HepG2 (cell line): ENCODE measurements around the gene CSNK1D. TPM values are rescaled to one million over a fixed set of nuclear protein-coding genes. Genes with fewer than 3 reads are reported as not detected.
A peak's percentile ranks its signal among the peaks of the same experiment; 100 is the strongest.

Source experiments
- AHDC1 ChIP-seq: sonication (generic); formaldehyde crosslinking; IDR thresholded peaks from 2 replicates; pipeline ENCODE4 v1.5.1; 2020; ENCODE audit warnings: mild to moderate bottlenecking, missing genetic modification reagents, borderline replicate concordance
- BHLHE40 ChIP-seq: IDR thresholded peaks from 2 replicates; pipeline ENCODE4 v1.6.1; 2011; ENCODE audit warnings: low read length, improper control_type of control experiment
- CENPX ChIP-seq: sonication (generic); formaldehyde crosslinking; IDR thresholded peaks from 2 replicates; pipeline ENCODE4 v1.9.0; 2021; ENCODE audit warnings: mild to moderate bottlenecking, missing genetic modification reagents, moderate library complexity
- DPF2 ChIP-seq: sonication (generic); formaldehyde crosslinking; IDR thresholded peaks from 2 replicates; pipeline ENCODE4 v1.4.0; 2020; ENCODE audit warnings: mild to moderate bottlenecking, low read depth, missing genetic modification reagents, borderline replicate concordance
- ETS1 ChIP-seq: sonication (generic); formaldehyde crosslinking; IDR thresholded peaks from 2 replicates; pipeline ENCODE4 v1.4.0; 2020; ENCODE audit warnings: missing genetic modification reagents
- MAF1 ChIP-seq: sonication (generic); formaldehyde crosslinking; IDR thresholded peaks from 2 replicates; pipeline ENCODE4 v1.5.0; 2020; ENCODE audit warnings: missing genetic modification reagents, borderline replicate concordance
- MED13 ChIP-seq: sonication (generic); formaldehyde crosslinking; IDR thresholded peaks from 2 replicates; pipeline ENCODE4 v1.5.0; 2020; ENCODE audit warnings: missing genetic modification reagents
- MZF1 ChIP-seq: sonication (generic); formaldehyde crosslinking; IDR thresholded peaks from 2 replicates; pipeline ENCODE4 v1.8.1; 2023; ENCODE audit warnings: mild to moderate bottlenecking, missing genetic modification reagents, borderline replicate concordance
- NFIB ChIP-seq: sonication (generic); formaldehyde crosslinking; IDR thresholded peaks from 2 replicates; pipeline ENCODE4 v1.9.0; 2021; ENCODE audit warnings: missing genetic modification reagents, mild to moderate bottlenecking, borderline replicate concordance
- XBP1 ChIP-seq: sonication (generic); formaldehyde crosslinking; IDR thresholded peaks from 2 replicates; pipeline ENCODE4 v1.5.0; 2020; ENCODE audit warnings: missing genetic modification reagents
- ZNF296 ChIP-seq: sonication (generic); formaldehyde crosslinking; conservative IDR thresholded peaks from 2 replicates; pipeline ENCODE4 v1.5.0; 2020; ENCODE audit warnings: mild to moderate bottlenecking, missing genetic modification reagents
- ZNF34 ChIP-seq: sonication (generic); formaldehyde crosslinking; IDR thresholded peaks from 2 replicates; pipeline ENCODE4 v1.4.0; 2020; ENCODE audit warnings: mild to moderate bottlenecking, missing genetic modification reagents, borderline replicate concordance
- ZNF543 ChIP-seq: sonication (generic); formaldehyde crosslinking; IDR thresholded peaks from 2 replicates; pipeline ENCODE4 v1.4.0; 2020; ENCODE audit warnings: mild to moderate bottlenecking, missing genetic modification reagents
- ZNF550 ChIP-seq: sonication (generic); formaldehyde crosslinking; IDR thresholded peaks from 2 replicates; pipeline ENCODE4 v1.4.0; 2020; ENCODE audit warnings: mild to moderate bottlenecking, missing genetic modification reagents, borderline replicate concordance
- ZNF672 ChIP-seq: sonication (generic); formaldehyde crosslinking; IDR thresholded peaks from 2 replicates; pipeline ENCODE4 v1.8.1; 2022; ENCODE audit warnings: missing genetic modification reagents
- ZUFSP ChIP-seq: sonication (generic); formaldehyde crosslinking; IDR thresholded peaks from 2 replicates; pipeline ENCODE4 v1.9.0; 2021; ENCODE audit warnings: missing genetic modification reagents, mild to moderate bottlenecking, borderline replicate concordance
- polyA plus RNA-seq, 8 experiments: library from polyadenylated mRNA; depleted of rRNA in 3 of 8; stranded (reverse) in 7 of 8; unstranded in 1 of 8; fragments of >200 nt; fragmentation: Illumina TruSeq in 4 of 8; extraction: Trizol in 4 of 8; gene quantifications; 2 replicates each; pipeline versions ENCODE4 v1.2.1 to v1.2.3, GENCODE V29; 2011 to 2016; ENCODE audit warnings: low read depth in 4 of 8, missing spikeins in 1 of 8, mixed read lengths in 1 of 8; ENCODE audit not compliant: insufficient read depth in 1 of 8
- total RNA-seq, 5 experiments: library from RNA; depleted of rRNA; stranded (reverse); fragments of >200 nt; fragmentation: Illumina TruSeq; extraction: Trizol; gene quantifications; 2 replicates each; pipeline ENCODE4 v1.2.3, GENCODE V29; 2016; ENCODE audit warnings: low read depth in 1 of 5
- TF ChIP-seq, protein P1 (sequence below): IDR thresholded peaks from 2 replicates; pipeline ENCODE4 v1.6.1; 2018; ENCODE audit warnings: missing genetic modification reagents, mild to moderate bottlenecking, missing compliant biosample characterization
- TF ChIP-seq, protein P2 (sequence below): conservative IDR thresholded peaks from 2 replicates; pipeline ENCODE4 v1.6.1; 2018; ENCODE audit warnings: missing genetic modification reagents

Gene CSNK1D
- total and polyA plus RNA-seq, 2 of the 13 experiments (the other 11 are each of a cell fraction or from before 2014, with no cell fraction given): 31.5 to 128 TPM

GRCh38 chr17:82217530-82218204 lies 55.8 kb downstream of the CSNK1D start (continued):
- TF ChIP-seq, protein P1, sequence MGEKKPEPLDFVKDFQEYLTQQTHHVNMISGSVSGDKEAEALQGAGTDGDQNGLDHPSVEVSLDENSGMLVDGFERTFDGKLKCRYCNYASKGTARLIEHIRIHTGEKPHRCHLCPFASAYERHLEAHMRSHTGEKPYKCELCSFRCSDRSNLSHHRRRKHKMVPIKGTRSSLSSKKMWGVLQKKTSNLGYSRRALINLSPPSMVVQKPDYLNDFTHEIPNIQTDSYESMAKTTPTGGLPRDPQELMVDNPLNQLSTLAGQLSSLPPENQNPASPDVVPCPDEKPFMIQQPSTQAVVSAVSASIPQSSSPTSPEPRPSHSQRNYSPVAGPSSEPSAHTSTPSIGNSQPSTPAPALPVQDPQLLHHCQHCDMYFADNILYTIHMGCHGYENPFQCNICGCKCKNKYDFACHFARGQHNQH (CRISPR knock-in tag): peak; percentile 45
- TF ChIP-seq MZF1: peak; percentile 93
- TF ChIP-seq ZNF672: peak; percentile 63; the same call in 1 of the 2 replicates
- TF ChIP-seq DPF2 (CRISPR knock-in tag): peak; percentile 61
- TF ChIP-seq ZNF34: no peak
- TF ChIP-seq ZNF550: no peak
- TF ChIP-seq XBP1 (CRISPR knock-in tag): no peak
- no peak for TF ChIP-seq AHDC1 (CRISPR knock-in tag)
- TF ChIP-seq ETS1: no peak
- no peak for TF ChIP-seq CENPX (CRISPR knock-in tag)
- no peak; the same call in none of the 2 replicates for TF ChIP-seq ZNF543
- TF ChIP-seq ZUFSP: no peak
- peak; percentile 36; the same call in 1 of the 2 replicates for TF ChIP-seq MED13 (CRISPR knock-in tag)
- TF ChIP-seq BHLHE40: no peak
- peak; percentile 59; the same call in 1 of the 2 replicates for TF ChIP-seq MAF1 (CRISPR knock-in tag)
- TF ChIP-seq ZNF296: 0 out of 2 replicates have a peak, but pooled peaks have one; percentile 22
- TF ChIP-seq NFIB: no peak
- TF ChIP-seq, protein P2, sequence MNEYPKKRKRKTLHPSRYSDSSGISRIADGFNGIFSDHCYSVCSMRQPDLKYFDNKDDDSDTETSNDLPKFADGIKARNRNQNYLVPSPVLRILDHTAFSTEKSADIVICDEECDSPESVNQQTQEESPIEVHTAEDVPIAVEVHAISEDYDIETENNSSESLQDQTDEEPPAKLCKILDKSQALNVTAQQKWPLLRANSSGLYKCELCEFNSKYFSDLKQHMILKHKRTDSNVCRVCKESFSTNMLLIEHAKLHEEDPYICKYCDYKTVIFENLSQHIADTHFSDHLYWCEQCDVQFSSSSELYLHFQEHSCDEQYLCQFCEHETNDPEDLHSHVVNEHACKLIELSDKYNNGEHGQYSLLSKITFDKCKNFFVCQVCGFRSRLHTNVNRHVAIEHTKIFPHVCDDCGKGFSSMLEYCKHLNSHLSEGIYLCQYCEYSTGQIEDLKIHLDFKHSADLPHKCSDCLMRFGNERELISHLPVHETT (CRISPR knock-in tag): no peak
